Progenitor cell of endocrine pancreas (in vitro differentiated cells): ENCODE measurements around the gene ATP6V0D1. TPM values are rescaled to one million over a fixed set of nuclear protein-coding genes. Genes with fewer than 3 reads are reported as not detected.

Experiments used
- DNase-seq: peaks from one replicate; pipeline ENCODE4 v3.0.0; 2021; ENCODE audit warnings: low spot score; ENCODE audit not compliant: unreplicated experiment
- H3K27ac Mint-ChIP-seq: 2 replicates; pipeline ENCODE4 v1.8.0; 2021; ENCODE audit warnings: mild to moderate bottlenecking, moderate library complexity, mixed read lengths
- H3K27me3 Mint-ChIP-seq: 2 replicates; pipeline ENCODE4 v1.8.0; 2021; ENCODE audit warnings: mixed read lengths
- H3K36me3 Mint-ChIP-seq: 2 replicates; pipeline ENCODE4 v1.8.0; 2022; ENCODE audit warnings: mixed read lengths; ENCODE audit not compliant: insufficient read depth
- H3K4me1 Mint-ChIP-seq: 2 replicates; pipeline ENCODE4 v1.8.0; 2021; ENCODE audit warnings: low read depth, mixed read lengths
- H3K4me3 Mint-ChIP-seq: 2 replicates; pipeline ENCODE4 v1.8.0; 2021; ENCODE audit warnings: low read depth, mild to moderate bottlenecking, moderate library complexity, mixed read lengths
- H3K9me3 Mint-ChIP-seq: 2 replicates; pipeline ENCODE4 v1.8.0; 2021; ENCODE audit warnings: low read depth, mixed read lengths
- CTCF ChIP-seq: fragments of 200-600 bp; sonication (generic); IDR thresholded peaks from one replicate; pipeline ENCODE4 v1.5.0; 2021; ENCODE audit warnings: antibody characterized with exemption, mild to moderate bottlenecking; ENCODE audit not compliant: unreplicated experiment
- total RNA-seq: library from RNA; stranded (reverse); gene quantifications from 2 replicates; pipeline ENCODE4 v1.2.1, GENCODE V29; 2021

Gene ATP6V0D1
- total RNA-seq, 1 donor from 2014 or later = 65.3 TPM

- Mint-ChIP-seq H3K36me3 (peaks cover 3% of the 10 kb centered on the region), H3K27ac (no peak overlapping the region), H3K9me3 (no peaks in the 10 kb centered on the region), H3K4me1 (peaks cover 9% of the 10 kb centered on the region), H3K27me3 (no peaks in the 10 kb centered on the region), H3K4me3 (no peak overlapping the region)
- DNase-seq = no peak
- no peak for TF ChIP-seq CTCF
These were observed 43.4 kb downstream of the ATP6V0D1 start for GRCh38 chr16:67437513-67437912.

- Mint-ChIP-seq H3K36me3 (peaks cover 3% of the 10 kb centered on the region), H3K9me3 (no peaks in the 10 kb centered on the region), H3K27me3 (no peaks in the 10 kb centered on the region), H3K27ac (no peak overlapping the region), H3K4me3 (no peak overlapping the region), H3K4me1 (peaks cover 13% of the 10 kb centered on the region)
- DNase-seq = no peak
- no peak for TF ChIP-seq CTCF
These were observed 44.2 kb downstream of the ATP6V0D1 start for GRCh38 chr16:67436640-67437193.

GRCh38 chr16:67435758-67436164 lies 45.2 kb downstream of the ATP6V0D1 start:
- Mint-ChIP-seq H3K27ac (peak overlapping the region; percentile 49), H3K27me3 (no peaks in the 10 kb centered on the region), H3K4me1 (peaks cover 13% of the 10 kb centered on the region), H3K9me3 (no peaks in the 10 kb centered on the region), H3K4me3 (no peak overlapping the region), H3K36me3 (peaks cover 3% of the 10 kb centered on the region)
- DNase-seq = no peak
- no peak for TF ChIP-seq CTCF

GRCh38 chr16:67433131-67433719 lies 47.7 kb downstream of the ATP6V0D1 start:
- H3K4me3 Mint-ChIP-seq = peak overlapping the region; percentile 85
- DNase-seq = no peak
- H3K27ac Mint-ChIP-seq = peak overlapping the region; percentile 99
- H3K27me3 Mint-ChIP-seq = peaks cover 16% of the 10 kb centered on the region
- no peaks in the 10 kb centered on the region for H3K9me3 Mint-ChIP-seq
- peaks cover 15% of the 10 kb centered on the region for H3K4me1 Mint-ChIP-seq
- TF ChIP-seq CTCF = no peak
- H3K36me3 Mint-ChIP-seq = peaks cover 3% of the 10 kb centered on the region

DNA sequence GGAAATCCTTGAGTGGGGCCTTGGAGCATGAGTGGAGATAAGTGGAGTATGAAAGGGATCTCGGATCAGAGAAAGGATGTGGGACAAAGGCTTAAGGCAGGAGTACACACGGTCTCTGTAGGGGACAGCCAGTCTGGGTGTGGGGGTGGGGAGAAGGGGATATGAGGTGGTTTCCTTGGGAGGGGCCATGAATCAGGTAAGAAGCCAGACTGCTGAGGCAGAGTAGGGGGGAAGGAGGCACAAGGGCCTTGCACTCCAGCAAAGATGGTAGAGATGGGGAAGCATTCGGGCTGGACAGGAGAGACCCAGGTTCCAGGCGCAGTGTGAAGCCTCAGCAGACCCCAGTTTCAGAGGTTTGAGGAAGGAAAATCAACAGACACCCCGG lies 48.5 kb downstream of the ATP6V0D1 start:
- Mint-ChIP-seq H3K9me3 (no peaks in the 10 kb centered on the region), H3K27ac (peak overlapping the region; percentile 99)
- TF ChIP-seq CTCF = no peak

More for the DNA sequence above, 48.5 kb downstream of the ATP6V0D1 start:
- peak overlapping the region; percentile 85 for H3K4me3 Mint-ChIP-seq
- H3K4me1 Mint-ChIP-seq = peaks cover 15% of the 10 kb centered on the region
- DNase-seq = no peak
- peaks cover 16% of the 10 kb centered on the region for H3K27me3 Mint-ChIP-seq
- peaks cover 3% of the 10 kb centered on the region for H3K36me3 Mint-ChIP-seq
